Mononuclear cell (primary cell): Measurements from ENCODE around the gene HS3ST4. TPM values are rescaled to one million over a fixed set of nuclear protein-coding genes. Genes with fewer than 3 reads are reported as not detected.
"Not testable (repeated sequence)": the region's sequence is repeated elsewhere in the genome, so short reads cannot be mapped to it uniquely, and the experiment has no call there.

ENCODE experiments used
- H3K27me3 ChIP-seq: 2 replicates; pipeline ENCODE4 v1.6.0; 2011; ENCODE audit warnings: low read length, control low read depth; ENCODE audit not compliant: insufficient read depth
- H3K4me1 ChIP-seq: 2 replicates; pipeline ENCODE4 v1.5.1; 2011; ENCODE audit warnings: mild to moderate bottlenecking, low read length, control low read depth; ENCODE audit not compliant: insufficient read depth
- H3K4me3 ChIP-seq: 2 replicates; pipeline ENCODE4 v1.5.1; 2011; ENCODE audit warnings: mild to moderate bottlenecking, low read length, moderate library complexity
- H3K9me3 ChIP-seq: 2 replicates; pipeline ENCODE4 v1.5.1; 2011; ENCODE audit warnings: low read depth, mild to moderate bottlenecking, control low read depth, low read length
- total RNA-seq: library from RNA; depleted of rRNA; stranded (reverse); fragments of >200 nt; gene quantifications from one replicate; pipeline ENCODE4 v1.2.3, GENCODE V29; 2012

HS3ST4 gene
- total RNA-seq, 1 donor, result not detected

DNA sequence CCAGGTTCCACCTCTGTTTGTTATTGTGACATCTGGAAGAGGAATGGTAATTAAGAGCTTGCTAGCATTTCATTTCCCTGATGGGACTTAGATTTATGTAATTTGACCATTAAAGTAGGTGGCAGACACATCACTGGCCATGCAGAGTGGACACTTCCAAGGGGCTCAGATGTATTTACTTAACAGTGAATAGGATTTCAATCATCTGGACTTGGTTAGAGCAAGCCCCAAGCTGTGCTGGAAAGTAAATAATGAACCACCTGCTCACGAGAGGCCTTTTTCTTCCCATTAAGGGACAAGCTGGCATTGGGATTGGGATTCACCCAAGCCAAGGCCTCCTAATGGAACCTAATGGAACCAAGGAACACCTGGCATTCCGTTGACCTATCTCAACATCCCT lies 395.3 kb downstream of the HS3ST4 start:
- H3K4me3 ChIP-seq, result no peak overlapping the region
- no peaks in the 10 kb centered on the region for H3K4me1 ChIP-seq
- H3K27me3 ChIP-seq, result no peaks in the 10 kb centered on the region
- no peaks in the 10 kb centered on the region for H3K9me3 ChIP-seq

DNA sequence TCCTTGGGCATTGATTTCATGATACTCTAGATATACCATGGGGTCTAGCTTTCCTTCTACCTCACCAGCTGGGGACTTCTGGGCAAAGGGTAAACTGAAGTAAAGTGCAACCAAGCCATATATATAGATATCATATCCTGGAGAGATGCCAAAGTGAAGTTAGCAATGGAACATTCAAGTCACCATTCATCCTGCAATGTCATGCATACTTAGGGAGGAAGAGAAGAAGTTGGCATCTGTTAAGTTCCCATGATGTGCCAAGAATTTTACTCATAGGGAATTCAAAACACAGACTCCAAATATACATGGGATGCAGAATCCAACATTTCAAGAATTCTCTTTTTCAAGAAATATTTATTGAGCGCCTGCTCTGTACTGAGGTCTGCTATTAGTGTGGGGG lies 399.8 kb downstream of the HS3ST4 start:
- Histone ChIP-seq H3K9me3 (no peaks in the 10 kb centered on the region), H3K4me1 (no peaks in the 10 kb centered on the region), H3K4me3 (no peak overlapping the region), H3K27me3 (no peaks in the 10 kb centered on the region)

DNA sequence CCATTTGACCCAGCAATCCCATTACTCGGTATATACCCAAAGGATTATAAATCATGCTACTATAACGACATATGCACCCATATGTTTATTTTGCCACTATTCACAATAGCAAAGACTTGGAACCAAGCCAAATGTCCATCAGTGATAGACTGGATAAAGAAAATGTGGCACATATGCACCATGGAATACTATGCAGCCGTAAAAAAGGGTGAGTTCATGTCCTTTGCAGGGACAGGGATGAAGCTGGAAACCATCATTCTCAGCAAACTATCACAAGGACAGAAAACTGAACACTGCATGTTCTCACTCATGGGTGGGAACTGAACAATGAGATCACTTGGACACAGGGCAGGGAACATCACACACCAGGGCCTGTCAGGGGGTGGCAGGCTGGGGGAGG lies 406.4 kb downstream of the HS3ST4 start:
- not testable (repeated sequence) for H3K9me3 ChIP-seq, H3K27me3 ChIP-seq, H3K4me3 ChIP-seq, H3K4me1 ChIP-seq

DNA sequence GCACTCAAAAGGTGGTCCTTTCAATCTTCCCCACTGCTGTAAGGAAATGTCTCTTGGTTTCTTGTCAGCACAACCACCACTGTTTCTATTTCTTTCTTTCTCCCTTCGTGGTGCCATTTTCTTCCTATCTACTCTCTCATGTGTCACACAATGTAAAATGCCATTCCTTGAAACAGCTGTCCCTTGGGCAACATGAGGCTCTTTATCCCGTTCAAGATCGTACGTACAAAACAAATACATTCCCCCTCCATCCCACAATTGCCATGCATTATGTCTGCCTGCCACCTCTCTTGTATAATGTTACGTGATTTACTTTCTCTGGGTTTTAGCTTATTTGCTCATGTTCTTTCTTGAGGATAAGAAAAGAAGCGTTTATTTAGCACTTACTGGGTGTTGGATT lies 410.6 kb downstream of the HS3ST4 start:
- no peaks in the 10 kb centered on the region for H3K27me3 ChIP-seq
- H3K4me1 ChIP-seq, result no peaks in the 10 kb centered on the region
- H3K4me3 ChIP-seq, result no peak overlapping the region
- no peaks in the 10 kb centered on the region for H3K9me3 ChIP-seq

DNA sequence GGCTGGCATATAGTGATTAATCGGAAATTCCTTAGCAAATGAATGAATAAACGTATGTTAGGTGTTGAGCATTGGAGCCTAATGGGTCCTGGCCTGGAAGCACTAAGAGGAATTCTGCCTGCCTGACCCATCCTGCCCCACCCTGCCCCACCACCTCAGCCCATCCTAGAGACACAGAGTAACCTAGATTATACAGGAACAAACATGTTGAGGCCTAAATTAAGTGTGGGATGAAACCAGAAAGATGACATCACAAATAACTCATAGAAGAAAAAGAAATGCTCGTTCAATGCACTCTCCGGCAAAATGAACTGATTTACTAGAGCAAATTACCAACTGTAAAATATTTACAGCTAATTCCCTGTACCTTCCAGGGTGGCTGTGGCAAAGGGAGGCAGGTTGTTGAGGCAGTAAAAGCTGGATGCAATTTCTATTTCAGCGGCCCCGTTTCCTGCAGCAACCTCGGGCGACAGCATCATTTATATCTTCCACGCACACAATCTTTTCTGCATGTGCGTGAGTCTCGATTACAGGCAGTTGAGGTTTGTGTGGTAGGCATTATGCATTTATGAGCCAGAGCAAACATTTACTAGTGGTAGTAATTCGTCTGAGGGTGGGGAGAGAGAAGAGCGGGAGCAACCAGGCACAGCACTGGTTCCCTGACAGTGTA lies 417.2 kb downstream of the HS3ST4 start:
- Histone ChIP-seq H3K9me3 (no peaks in the 10 kb centered on the region), H3K27me3 (no peaks in the 10 kb centered on the region), H3K4me3 (no peak overlapping the region), H3K4me1 (no peaks in the 10 kb centered on the region)

DNA sequence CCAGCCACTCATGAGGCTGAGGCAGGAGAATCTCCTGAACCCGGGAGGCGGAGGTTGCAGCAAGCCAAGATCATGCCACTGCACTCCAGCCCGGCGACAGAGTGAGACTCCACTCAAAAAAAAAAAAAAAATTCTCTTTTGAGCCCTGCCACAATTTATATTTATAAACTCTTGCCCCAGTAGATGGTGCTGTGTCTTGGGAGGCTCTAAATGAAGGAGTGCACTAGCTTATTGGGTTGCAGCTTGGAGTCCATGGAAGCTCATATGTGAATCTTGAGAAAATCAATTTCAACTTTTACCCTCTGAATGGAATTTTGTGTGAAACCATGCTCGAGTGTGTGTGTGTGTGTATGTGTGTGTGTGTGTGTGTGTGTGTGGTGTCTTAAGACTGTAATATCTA lies 420.1 kb downstream of the HS3ST4 start:
- no peaks in the 10 kb centered on the region for H3K9me3 ChIP-seq
- H3K4me1 ChIP-seq, result no peaks in the 10 kb centered on the region
- H3K4me3 ChIP-seq, result no peak overlapping the region
- H3K27me3 ChIP-seq, result no peaks in the 10 kb centered on the region

DNA sequence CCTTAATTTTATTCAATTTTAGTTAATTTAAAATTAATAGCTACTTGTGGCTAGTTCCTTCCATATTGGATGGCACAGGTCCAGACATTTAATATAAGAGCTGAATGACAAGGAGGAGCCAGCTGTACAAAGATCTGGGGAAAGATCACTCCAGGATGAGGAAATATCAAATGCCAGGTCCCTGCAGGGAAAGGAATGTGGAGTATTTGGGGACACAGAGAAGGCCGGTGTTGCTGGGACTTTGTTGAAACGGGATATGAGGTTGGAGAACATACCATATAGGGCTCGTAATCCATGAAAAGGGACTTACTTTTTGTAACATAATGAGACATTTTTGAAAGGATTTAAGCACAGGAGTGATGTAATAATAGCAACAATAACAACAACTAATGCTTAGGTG lies 426.8 kb downstream of the HS3ST4 start:
- H3K4me3 ChIP-seq, result no peak overlapping the region
- H3K4me1 ChIP-seq, result no peaks in the 10 kb centered on the region
- H3K27me3 ChIP-seq, result no peaks in the 10 kb centered on the region
- H3K9me3 ChIP-seq, result no peaks in the 10 kb centered on the region

DNA sequence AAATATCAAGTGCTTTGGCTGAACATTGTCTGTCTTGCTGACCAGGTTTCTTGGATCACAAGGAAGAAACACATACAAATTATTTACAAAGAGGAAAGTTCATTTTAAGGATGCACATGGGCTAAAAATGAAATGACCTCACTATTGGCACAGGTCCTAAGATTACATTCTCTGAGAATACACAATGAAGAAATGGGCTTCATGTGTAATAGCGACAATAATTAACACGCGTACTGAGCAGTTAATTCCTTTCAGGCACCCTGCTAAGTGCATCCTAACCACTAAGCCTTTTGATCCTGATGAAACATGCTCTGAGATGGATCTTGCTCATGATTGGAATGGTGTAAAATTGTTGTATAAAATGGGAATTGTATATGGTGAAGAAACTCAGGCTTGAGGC lies 429.0 kb downstream of the HS3ST4 start:
- H3K4me1 ChIP-seq, result no peaks in the 10 kb centered on the region
- no peaks in the 10 kb centered on the region for H3K27me3 ChIP-seq

DNA sequence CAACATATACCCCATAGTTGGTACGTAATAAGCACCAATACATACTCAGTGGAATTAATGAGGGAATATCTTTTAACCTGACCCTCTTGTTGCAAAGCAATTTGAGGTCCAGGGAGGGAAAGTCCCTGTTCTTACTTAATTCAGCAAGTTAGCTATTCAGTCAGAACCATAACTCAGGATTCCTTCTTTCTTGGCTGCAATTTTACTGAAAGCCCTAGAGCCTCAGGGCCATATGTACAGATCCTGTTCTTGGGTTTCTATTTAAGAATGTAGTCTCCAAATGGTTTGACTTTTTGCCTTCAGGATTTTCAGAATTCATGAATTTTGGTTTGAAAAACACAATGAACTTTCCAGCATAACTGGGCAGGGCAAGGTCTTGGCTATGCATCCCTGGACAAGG lies 436.5 kb downstream of the HS3ST4 start:
- Histone ChIP-seq H3K4me3 (no peak overlapping the region), H3K9me3 (no peaks in the 10 kb centered on the region), H3K4me1 (no peaks in the 10 kb centered on the region), H3K27me3 (no peaks in the 10 kb centered on the region)

More for the DNA sequence above, 429.0 kb downstream of the HS3ST4 start:
- no peaks in the 10 kb centered on the region for H3K9me3 ChIP-seq
- H3K4me3 ChIP-seq, result no peak overlapping the region

DNA sequence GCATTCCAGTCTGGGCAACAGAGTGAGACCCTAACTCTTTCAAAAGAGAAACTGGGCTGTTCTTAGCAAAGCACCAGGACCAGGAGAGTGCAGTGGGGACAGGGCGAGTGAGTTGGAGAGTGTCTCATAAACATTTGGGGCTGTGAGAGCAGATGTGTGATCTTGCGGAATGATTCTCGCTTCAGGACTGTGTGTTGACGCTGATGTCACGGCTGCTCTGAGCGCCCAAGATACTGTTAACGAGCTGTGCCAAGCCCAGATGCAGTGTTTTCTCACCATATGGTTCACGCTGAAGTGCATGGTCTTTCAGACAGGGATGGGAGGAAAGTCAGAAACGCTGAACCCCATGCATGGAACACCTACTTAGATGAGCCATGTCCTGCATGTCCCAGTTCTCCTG lies 438.2 kb downstream of the HS3ST4 start:
- no peak overlapping the region for H3K4me3 ChIP-seq
- no peaks in the 10 kb centered on the region for H3K27me3 ChIP-seq
- H3K9me3 ChIP-seq, result no peaks in the 10 kb centered on the region
- H3K4me1 ChIP-seq, result no peaks in the 10 kb centered on the region

DNA sequence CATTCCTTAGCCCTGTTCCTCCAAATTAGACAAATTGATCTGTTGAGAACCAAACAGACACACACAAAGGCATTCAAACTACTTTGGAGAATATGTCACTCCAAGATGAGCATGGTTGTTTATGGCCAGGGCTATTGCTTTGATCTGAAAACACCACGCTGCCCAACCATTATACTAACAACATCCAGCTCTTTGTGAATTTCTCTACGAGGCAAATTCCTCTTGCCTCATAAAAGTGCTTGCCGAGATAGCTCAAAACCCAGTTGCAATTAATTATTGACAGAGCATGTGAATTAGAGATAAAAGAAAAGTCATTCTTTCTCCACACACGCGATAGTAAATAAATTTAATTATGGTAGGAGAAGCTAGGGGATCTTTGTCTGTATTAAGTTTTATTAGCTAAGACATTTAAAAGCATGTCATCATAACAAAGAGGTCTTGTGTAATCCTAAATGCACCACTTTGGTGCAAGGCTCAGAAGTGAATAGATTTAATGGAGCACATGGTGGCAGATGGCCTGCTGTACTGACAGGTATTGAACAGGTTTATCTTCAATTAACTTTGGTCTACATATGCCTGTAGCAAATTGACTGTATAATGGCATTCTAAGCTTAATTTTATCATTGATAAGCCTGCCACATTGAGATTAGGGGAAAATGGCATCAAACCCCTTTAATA lies 441.8 kb downstream of the HS3ST4 start:
- Histone ChIP-seq H3K4me3 (no peak overlapping the region), H3K4me1 (no peaks in the 10 kb centered on the region), H3K27me3 (no peaks in the 10 kb centered on the region), H3K9me3 (no peaks in the 10 kb centered on the region)

DNA sequence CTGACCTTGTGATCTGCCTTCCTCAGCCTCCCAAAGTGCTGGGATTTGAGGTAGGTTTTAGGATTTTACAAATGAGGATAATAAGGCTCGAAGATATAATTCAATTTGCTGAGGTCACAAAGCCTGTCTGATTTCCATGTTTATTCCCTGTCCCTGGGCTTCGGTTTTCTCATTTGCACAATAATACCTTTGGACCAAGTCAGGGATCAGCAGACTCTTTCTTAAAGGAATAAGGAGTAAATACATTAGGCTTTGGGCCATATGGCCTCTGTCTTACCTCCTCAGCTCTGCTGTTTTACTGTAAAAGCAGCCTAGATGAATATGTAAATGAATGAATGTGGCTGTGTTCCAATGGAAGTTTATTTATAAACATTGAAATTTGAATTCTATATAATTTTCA lies 442.8 kb downstream of the HS3ST4 start:
- Histone ChIP-seq H3K4me3 (no peak overlapping the region), H3K27me3 (no peaks in the 10 kb centered on the region), H3K4me1 (no peaks in the 10 kb centered on the region), H3K9me3 (no peaks in the 10 kb centered on the region)

DNA sequence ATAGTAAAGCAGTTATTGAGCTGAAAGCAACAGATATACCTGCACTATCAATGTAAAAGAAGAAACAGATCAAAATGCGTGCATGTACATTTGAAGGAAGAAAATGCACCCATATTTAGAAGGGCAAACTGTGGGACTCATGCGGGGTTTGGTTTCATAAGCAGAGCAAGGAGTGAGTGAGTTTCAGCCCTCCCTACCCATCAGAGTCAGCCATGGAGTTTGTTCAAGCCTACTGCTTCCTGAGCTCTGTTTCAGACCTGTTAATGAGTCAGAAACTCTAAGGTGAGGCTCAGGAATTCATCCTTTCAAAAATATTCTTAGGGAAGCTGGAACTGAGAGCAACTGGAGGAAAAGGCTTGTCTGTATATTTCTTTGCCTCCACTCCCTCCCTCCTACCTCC lies 446.2 kb downstream of the HS3ST4 start:
- Histone ChIP-seq H3K9me3 (no peaks in the 10 kb centered on the region), H3K4me1 (no peaks in the 10 kb centered on the region), H3K4me3 (no peak overlapping the region), H3K27me3 (no peaks in the 10 kb centered on the region)

DNA sequence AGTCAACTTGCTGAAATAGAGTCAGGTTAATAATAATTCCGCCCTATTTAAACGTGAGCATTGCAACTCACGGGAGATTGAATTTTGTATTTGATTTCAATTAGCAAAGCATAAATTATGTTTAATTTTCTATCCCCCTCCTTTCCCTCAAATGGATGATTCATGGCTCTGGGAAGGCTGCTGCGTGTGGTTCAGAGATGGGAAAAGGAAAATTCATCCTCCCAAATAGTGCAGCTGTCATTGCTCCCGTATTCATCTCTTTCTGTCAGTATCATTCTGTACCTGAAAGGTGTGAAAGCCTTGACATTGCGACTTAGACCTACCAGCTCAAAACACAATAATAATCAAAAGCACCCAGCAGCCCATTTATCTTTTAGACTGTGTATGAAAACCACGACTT lies 447.3 kb downstream of the HS3ST4 start:
- Histone ChIP-seq H3K27me3 (no peaks in the 10 kb centered on the region), H3K4me3 (no peak overlapping the region), H3K9me3 (no peaks in the 10 kb centered on the region), H3K4me1 (no peaks in the 10 kb centered on the region)

DNA sequence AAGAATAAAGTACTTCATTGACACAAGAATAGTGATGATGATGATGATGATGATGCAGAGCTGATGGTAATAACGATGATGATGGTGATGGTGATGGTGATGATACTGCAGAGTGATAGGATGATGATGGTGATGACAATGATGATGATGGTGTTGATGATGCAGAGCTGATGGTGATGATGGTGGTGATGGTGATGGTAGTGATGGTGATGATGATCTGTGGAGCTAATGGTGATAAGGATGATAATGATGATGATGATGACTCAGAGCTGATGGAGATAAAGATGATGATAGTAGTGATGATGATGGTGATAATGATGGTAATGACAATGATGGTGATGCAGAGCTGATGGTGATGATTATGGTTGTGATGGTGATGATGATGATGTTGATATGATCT lies 448.1 kb downstream of the HS3ST4 start:
- H3K4me1 ChIP-seq, result no peaks in the 10 kb centered on the region

More for the DNA sequence above, 448.1 kb downstream of the HS3ST4 start:
- no peak overlapping the region for H3K4me3 ChIP-seq
- H3K9me3 ChIP-seq, result no peaks in the 10 kb centered on the region
- no peaks in the 10 kb centered on the region for H3K27me3 ChIP-seq
